Colon (tissue), 2 donors: ENCODE results near the gene APLP1.
"Not testable (repeated sequence)": the region's sequence is repeated elsewhere in the genome, so short reads cannot be mapped to it uniquely, and the experiment has no call there.

Source experiments
- FAIRE-seq: peaks from 2 replicates; lab custom pipeline; 2012; peaks lifted over from hg19 to GRCh38; lab: Jason Lieb, UNC
- donor health status: control.
- donor health status: control.

APLP1 gene

DNA sequence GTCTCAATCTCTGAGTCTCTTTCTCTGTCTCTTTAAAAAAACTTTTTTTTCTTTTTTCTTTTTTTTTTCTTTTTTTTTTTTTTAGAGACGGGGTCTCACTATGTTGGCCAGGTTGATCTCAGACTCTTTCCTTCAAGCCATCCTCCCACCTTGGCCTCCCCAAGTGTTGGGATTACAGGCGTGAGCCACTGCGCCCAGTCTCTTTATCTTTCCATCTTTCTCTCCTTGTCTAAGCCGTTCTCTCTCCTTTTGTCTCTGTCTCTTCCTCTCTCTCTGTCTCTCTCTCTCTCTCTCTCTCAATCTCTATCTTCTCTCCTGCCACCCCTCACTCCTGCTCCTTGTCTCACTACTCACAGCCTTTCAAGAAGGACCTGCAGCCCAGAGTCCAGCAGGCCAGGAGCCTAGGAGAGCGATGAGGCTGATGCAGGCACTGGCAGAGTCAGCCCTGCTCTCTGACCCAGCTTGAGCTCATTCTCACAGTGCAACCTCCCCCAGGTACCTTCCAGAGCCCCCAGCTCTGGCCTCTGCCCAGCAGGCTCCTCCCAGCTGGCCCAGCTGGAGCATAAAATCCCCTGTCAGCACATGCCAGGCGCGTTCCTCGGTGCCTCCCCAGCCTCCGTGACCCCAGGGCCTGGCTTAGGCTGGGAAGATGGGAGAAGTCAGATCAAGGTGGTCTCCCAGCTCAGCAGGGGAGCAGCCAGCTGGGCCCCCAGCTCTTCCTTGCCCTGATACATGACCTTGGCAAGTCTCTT is 16.2 kb upstream of the APLP1 start, which contains the start of gene NPHS1:
NPHS1 (minus strand) TSS at position 476 of the 752 bp plus-strand sequence. CDS start 667 bp downstream, outside the sequence.
- no peak for FAIRE-seq

DNA sequence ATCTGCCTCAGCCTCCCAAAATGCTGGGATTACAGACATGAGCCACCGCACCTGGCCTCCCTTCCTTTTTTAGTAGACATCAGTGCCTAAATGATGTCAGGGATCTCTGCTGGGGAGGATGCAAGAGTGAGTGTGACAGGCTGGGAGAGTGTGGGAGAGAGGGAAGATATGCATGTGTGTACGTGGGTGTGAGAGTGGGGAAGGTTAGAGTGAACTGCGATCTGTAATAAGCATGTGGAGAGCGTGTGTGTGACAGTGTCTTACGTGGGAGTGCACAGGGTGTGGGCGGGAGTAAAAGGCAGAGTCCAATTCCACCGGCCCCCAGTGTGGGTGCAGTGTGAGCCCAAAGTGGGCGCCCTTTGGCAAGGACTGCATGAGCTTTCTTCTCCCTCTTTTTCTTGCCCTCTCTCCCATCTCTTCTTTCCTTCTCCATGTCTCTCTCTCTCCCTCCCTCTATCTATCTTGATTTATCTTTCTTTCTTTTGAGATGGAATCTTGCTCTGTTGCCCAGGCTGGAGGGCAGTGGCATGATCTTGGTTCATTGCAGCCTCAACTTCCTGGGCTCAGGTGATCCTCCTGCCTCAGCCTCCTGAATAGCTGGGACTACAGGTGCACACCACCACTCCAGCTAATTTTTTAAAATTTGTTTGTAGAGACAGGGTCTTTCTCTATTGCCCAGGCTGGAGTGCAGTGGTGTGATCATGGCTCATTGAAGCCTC is 15.2 kb upstream of the APLP1 start:
- FAIRE-seq: no peak

DNA sequence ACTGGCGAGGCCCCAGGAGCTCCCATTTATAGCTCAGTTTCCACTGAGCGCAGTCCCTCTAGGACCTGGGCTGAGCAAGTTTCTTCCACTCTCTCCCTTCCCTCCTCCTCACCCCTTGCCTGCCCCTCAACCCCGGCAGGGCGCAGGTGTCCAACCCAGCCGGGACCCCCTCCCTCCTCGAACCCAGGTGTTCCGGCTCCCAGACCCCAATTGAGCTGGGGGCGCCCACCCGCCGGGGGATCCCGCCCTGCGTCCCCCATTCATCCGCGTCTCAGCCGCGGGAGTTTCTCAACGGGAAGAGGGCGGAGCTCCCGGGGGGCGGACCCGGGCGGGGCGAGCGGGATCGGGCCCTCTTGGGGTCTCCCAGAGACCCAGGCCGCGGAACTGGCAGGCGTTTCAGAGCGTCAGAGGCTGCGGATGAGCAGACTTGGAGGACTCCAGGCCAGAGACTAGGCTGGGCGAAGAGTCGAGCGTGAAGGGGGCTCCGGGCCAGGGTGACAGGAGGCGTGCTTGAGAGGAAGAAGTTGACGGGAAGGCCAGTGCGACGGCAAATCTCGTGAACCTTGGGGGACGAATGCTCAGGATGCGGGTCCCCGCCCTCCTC is 11.7 kb upstream of the APLP1 start, which contains the start of gene KIRREL2:
KIRREL2 (plus strand) TSS at position 366 of the 604 bp plus-strand sequence; CDS start at position 575, 209 bp downstream.
- no peak for FAIRE-seq

DNA sequence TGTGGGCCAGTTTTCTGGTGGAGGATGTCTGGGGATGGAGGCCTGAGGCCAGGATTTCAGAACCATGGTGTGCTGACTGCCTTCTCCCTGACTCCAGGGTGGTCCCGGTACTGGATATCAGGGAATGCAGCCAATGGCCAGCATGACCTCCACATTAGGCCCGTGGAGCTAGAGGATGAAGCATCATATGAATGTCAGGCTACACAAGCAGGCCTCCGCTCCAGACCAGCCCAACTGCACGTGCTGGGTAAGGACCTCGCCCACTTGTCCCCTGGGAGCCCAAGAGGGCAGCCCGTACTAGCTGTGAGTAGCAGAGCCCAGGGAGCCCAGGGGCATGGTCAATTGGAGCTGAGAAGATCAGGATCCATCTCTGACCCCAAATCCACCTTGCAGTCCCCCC is 10.1 kb upstream of the APLP1 start:
- no peak for FAIRE-seq

DNA sequence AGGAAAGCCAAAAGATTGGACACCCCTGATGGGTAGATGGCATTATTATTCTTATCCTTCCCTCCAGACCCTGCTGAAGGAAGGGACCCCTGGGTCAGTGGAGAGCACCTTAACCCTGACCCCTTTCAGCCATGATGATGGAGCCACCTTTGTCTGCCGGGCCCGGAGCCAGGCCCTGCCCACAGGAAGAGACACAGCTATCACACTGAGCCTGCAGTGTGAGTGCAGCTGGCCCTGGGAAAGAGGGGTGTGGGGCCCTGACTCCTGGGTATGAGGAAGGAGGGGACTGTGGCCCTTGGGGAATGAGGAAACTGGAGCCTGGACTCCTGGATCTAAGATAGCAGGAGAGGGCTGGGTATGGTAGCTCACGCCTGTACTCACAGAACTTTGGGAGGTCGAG is 9.0 kb upstream of the APLP1 start:
- FAIRE-seq: no peak

DNA sequence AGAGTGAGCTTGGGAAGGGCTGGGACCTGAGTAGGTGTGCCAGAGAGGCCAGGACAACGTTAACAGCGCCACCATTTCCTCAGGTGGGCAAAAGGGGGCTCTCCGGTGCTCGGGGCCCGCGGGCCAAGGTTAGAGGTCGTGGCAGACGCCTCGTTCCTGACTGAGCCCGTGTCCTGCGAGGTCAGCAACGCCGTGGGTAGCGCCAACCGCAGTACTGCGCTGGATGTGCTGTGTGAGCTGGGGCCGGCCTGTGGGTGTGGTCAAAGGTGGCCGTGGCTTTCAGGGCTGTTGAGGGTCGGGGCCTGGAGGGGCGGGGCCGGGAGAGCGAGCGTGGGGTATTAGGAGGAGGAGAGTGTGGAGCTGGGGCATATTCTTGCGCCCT is 7.9 kb upstream of the APLP1 start:
- no peak for FAIRE-seq

DNA sequence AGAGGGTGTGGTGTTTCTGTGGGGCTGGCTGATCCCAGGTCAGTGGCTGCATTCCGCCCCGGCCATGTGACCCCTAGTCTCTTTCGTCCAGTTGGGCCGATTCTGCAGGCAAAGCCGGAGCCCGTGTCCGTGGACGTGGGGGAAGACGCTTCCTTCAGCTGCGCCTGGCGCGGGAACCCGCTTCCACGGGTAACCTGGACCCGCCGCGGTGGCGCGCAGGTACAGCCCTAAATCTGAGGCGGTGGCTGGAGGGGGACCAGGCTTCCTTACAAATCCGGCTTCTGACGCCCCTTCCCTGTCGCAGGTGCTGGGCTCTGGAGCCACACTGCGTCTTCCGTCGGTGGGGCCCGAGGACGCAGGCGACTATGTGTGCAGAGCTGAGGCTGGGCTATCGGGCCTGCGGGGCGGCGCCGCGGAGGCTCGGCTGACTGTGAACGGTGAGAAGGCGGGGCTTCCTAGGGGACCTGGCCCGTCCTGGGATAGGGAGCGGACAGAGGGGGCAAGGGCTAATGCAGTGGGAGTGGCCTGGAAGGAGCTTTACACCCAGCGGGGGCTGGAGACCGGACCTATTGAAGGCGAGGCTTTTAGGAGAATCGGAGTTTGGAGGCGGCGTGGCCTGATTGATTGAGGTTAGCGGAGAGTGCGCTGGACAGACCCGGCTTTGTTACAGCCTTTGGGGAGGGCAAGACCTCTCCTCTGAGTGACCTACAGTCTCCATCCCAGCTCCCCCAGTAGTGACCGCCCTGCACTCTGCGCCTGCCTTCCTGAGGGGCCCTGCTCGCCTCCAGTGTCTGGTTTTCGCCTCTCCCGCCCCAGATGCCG is 7.3 kb upstream of the APLP1 start:
- no peak for FAIRE-seq

DNA sequence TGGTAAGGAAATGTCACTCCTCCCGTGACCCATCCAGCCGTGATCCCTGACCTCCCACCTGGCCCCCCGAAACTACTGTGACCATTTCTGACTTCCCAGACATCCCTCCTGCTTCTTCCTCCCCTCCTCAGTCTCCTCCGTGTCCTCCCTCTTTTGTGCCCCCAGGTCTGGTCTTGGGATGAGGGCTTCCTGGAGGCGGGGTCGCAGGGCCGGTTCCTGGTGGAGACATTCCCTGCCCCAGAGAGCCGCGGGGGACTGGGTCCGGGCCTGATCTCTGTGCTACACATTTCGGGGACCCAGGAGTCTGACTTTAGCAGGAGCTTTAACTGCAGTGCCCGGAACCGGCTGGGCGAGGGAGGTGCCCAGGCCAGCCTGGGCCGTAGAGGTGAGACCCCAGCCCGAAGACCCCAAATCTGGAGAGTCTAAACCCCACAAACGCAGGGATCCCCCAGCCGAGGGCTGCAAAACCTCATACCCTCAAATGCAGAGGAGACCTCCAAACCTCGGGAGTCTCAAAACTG is 6.7 kb upstream of the APLP1 start:
- FAIRE-seq: no peak

DNA sequence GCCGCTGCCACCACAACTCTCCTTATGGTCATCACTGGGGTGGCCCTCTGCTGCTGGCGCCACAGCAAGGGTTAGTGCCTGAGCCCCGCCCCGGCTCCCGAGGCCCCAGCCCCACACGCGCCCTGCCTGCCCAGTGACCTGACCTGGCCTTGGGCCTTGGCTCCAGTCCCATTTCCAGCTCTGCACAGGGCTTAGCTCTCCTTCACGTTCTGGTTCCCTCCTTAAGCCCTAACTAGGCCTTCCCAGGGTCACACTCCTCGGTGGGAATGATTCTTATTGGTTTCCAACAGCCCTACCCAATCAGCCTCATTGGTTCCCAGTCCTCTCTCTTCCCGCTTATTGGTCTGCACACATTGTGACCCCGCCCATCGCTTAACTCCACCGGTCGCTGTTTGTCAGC is 5.8 kb upstream of the APLP1 start:
- no peak for FAIRE-seq

DNA sequence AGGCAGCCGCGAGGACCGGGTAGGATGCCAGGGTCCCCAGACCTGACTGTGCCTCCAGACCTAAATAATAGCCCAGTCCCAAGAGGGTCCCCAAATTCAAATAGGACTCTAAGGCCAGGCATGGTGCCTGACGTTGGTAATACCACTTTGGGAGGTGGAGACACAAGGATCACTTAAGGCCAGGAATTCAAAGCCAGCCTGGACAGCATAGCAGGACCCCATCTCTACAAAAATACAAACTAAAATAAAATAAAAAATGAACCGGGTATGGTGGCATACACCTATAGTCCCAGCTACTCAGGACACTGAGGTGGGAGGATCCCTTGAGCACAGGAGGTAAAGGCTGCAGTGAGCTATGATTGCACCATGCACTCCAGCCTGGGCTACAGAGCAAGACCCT is 5.4 kb upstream of the APLP1 start:
- FAIRE-seq: no peak

DNA sequence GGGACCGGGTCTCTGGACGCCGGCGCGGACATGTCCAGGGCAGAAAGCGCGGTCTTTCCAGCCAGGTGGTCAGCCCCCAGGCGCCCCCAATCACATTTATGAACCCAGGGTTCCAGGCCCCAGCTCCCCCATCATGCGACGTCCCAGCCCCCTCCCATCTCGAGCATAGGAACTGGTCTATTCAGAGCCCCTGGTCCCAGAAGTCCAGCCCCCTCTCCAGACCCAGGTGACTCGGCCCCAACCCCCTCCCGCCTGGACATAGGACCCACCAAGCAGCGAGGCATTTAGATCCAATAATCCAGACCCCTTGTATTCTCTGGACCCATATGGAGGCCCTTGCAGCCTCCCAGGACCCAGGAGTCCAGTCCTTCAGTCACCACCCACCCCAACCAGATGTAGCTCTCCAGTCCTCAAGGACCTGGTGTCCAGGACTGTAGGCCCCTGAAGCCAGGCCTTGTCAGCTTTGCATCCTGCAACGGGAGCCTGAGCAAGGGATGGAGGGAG is 501 bp downstream of the APLP1 start:
- FAIRE-seq: no peak

DNA sequence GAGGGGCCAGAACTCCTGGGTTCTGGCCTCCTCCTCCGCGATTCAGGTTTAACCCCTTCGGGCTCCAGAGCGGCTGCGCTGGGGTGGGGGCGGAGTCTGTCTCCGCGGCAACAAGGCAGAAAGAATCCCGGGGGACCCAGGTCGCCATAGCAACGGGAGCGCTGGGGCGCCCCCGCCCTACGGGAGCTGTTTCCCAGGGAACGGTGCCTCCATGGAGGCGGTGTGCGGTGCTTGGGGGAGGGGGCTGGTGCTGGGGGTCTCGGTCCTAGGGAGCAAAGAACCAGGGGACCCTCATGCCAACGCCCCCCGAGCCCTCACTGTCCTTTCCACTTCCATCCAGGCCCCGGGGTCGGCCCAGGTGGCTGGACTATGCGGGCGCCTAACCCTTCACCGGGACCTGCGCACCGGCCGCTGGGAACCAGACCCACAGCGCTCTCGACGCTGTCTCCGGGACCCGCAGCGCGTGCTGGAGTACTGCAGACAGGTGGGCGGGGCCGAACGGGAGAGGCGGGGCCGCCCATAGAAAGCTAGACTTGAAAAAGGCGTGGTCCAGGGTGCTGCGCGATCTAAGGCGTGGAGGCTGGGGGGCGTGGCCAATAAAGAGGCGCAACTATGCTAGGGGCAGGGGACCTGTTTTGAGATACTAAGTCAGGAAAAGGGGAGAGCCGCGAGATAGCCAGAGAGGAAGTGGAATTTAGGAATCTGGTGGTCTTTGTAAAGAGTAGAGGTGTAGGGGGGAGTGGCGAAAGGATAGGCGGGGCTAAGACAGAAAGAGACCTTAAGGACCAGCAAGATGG is 1.2 kb downstream of the APLP1 start:
- no peak for FAIRE-seq

DNA sequence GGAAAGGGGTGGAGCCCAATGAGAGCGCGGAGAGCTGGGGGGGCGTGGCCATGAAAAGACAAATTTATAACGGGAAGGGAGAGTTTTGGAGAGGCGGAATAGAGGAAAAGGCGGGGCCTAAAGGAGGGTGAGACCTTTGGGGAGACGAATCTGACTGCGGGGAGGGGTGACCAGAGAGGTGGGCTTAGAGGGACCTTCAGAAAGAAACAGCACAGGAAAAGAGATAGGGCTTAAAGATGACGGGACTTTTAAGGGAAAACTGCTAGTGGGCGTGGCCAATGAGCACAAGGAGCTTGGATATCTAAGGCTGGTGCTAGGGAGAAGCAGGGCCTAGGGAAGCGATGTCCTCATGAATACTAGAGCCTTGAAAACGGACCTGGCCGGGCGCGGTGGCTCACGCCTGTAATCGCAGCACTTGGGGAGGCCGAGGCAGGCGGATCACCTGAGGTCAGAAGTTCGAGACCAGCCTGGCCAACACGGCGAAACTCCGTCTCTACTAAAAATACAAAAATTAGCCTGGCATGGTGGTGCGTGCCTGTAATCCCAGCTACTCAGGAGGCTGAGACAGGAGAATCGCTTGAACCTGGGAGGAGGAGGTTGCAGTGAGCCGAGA is 1.9 kb downstream of the APLP1 start:
- not testable (repeated sequence) for FAIRE-seq

DNA sequence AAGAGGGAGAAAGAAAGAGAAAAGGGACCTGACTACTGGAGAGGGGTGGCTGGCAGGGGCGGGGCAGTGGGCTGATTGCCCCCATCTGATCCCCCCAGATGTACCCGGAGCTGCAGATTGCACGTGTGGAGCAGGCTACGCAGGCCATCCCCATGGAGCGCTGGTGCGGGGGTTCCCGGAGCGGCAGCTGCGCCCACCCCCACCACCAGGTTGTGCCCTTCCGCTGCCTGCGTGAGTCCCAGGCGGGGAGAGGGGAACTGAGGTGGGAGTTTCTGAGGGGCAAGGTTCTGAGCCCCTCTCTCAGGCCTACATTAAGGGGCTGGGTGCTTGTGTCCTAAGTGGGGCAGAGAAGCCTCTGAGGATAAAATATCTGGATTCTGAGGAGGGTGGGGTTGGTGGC is 2.4 kb downstream of the APLP1 start:
- no peak for FAIRE-seq

DNA sequence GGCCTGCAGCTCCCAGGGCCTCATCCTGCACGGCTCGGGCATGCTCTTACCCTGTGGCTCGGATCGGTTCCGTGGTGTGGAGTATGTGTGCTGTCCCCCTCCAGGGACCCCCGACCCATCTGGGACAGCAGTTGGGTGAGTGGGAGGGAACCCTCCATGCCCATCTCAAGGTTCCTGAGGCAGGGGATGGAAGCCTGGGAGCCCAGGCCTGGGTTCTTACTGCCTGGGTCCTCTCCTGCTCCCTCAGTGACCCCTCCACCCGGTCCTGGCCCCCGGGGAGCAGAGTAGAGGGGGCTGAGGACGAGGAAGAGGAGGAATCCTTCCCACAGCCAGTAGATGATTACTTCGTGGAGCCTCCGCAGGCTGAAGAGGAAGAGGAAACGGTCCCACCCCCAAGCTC is 3.2 kb downstream of the APLP1 start:
- FAIRE-seq: no peak

DNA sequence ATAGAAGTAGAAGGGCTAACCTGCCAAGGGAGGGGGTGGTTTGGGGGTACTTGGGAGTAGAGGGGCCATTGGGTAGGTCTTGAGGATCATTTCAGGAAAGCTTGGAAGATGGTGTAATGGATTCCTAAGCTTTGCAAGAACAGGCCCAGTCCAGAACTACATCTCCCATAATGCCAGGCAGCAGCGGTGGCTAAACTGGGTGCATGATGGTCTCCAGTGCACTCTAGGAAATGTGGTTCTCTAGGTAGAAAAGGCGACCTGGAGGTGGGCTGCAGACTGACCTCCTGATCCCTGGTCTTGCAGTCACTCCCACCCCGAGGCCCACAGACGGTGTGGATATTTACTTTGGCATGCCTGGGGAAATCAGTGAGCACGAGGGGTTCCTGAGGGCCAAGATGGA is 3.8 kb downstream of the APLP1 start:
- no peak for FAIRE-seq

DNA sequence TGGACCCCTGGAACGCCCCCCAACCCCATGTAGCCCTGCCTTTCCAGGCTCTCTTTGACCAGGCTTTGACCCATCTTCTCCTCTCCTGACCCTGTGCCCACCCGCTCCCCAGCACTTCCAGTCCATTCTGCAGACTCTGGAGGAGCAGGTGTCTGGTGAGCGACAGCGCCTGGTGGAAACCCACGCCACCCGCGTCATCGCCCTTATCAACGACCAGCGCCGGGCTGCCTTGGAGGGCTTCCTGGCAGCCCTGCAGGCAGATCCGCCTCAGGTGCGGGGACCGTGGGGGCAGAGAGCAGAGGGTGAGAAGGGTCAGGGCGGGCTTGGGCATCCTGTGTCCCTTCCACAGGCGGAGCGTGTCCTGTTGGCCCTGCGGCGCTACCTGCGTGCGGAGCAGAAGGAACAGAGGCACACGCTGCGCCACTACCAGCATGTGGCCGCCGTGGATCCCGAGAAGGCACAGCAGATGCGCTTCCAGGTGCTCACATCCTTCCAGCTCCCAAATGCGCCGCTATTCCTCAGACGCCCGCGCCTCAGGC is 6.1 kb downstream of the APLP1 start:
- FAIRE-seq: no peak

DNA sequence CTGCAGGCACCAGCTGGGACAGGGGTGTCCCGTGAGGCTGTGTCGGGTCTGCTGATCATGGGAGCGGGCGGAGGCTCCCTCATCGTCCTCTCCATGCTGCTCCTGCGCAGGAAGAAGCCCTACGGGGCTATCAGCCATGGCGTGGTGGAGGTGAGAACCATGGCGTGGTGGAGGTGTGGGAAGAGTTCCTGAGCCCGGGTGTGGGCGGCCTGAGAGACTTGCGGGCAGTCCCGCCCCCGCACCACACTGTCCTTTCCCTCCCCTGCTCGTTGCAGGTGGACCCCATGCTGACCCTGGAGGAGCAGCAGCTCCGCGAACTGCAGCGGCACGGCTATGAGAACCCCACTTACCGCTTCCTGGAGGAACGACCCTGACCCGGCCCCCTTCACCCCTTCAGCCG is 10.7 kb downstream of the APLP1 start:
- no peak for FAIRE-seq

DNA sequence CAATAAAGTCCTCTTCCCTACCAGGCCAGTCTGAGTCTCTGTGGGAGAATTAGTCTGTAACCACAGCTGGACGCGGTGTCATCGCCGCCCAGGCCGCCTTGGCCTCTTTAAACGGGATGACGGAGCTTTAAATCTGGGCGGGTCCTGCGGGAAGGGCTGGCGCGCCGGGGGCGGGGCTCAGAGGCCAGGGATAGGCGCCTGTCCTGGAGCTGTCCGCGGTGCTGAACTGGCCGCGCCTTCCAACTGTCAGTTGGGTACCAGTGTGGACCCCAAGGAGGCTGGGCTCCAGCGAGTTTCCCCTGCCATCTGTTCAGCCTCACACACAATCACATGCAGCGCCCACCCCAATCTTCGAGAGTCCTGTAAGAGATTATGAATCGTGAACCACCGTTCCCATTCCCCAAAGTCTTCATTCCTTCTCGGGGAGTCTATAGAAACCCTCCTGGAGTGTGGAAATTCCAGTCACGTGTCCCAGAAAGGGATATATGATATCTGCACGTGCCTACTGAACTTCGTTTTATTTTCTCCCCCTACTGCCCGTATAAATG is 11.5 kb downstream of the APLP1 start:
- FAIRE-seq: no peak
